Medulla oblongata (tissue), 1 donor: ENCODE results near the gene GTF2A1.
"Not testable (repeated sequence)": the region's sequence is repeated elsewhere in the genome, so short reads cannot be mapped to it uniquely, and the experiment has no call there.

ENCODE experiments used
- DNase-seq: peaks from one replicate; pipeline ENCODE4 v3.0.0-alpha.2; 2015; ENCODE audit errors: extremely low spot score

The GTF2A1 gene

DNA sequence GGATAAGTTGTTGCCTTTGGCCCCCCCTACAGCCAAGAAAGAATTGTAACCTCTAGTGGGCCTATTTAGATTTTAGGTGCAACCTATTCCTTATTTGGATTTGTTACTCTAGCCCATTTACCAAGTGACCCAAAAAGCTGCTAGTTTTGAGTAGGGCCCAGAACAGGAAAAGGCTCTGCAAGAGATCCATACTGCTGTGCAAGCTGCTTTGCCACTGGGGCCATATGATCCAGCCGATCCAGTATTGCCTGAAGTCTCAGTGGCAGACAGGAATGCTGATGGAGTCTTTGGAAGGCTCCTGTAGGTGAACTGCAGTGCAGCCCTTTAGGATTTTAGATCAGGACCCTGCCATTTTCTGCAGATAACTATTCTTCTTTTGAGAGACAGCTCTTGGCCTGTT lies 12.9 kb upstream of the GTF2A1 start:
- DNase-seq, result no peak

DNA sequence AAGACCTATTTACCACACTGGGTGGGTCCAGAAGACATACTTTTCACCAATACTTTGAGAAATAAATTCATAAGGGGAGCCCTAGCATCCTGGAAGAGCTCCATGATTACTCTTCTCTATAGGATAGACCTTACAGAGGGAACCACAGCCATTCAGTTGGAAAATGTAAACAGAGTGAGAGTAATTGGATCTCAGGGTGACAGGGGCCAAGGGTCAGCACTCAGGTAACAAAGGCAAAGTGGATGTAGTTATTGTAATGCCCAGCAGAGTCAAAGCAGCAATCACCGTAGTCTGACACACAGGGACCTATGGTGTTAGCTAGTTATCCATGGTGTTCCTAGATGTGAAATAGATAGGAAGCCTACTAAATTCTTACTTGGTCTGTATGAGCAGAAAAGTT lies 10.8 kb upstream of the GTF2A1 start:
- DNase-seq, result no peak

DNA sequence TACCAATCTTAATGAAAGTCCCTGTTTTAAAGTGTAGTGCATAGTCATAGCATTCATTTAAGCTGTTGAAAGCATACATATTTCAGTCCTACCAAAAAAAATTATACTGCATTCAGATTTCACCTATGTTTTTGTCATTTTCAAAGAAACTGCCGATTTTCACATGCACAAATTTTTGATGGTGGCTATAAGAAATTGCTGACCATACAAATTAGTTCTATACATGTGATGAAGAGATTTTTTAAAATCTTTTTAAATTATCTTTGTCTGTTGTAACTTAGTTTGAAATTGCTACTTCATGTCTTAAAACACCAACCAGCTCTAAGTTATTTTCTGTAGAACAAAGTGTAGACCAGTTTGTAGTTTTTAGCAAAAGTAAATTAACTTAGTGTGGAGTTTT lies 3.5 kb upstream of the GTF2A1 start:
- DNase-seq, result no peak

DNA sequence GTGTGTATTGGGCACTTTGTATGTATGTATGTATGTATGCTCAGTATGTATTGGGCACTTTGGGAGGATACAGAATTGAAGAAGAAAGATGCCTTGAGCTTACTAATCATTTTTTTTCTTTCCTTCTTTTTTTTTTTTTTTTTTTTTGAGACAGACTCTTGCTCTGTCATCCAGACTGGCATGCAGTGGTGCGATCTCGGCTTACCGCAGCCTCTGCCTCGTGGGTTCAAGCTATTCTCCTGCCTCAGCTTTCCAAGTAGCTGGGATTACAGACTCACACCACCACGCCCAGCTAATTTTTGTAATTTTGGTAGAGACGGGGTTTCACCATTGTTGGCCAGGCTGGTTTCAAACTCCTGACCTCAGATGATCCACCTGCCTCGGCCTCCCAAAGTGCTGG lies 3.0 kb upstream of the GTF2A1 start:
- DNase-seq, result not testable (repeated sequence)

DNA sequence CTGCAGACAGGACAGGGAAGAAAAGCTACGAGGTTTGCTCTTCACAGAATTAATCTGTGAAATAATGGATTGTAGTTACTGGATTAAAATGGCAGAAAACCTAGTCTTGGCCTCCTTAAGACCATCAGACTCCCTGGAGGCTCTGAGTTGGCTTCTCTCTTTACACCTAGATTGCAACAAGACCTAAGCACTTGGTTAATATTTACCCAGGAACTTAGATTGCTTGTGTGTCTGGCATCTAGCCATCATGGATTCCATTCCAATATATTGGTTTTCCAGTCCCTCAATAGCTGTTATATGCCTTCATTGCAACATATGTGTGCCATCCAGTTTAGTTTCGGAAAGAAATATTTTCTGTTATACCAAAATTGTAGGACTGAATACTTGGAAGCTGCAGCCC lies 1.9 kb upstream of the GTF2A1 start:
- DNase-seq, result no peak

DNA sequence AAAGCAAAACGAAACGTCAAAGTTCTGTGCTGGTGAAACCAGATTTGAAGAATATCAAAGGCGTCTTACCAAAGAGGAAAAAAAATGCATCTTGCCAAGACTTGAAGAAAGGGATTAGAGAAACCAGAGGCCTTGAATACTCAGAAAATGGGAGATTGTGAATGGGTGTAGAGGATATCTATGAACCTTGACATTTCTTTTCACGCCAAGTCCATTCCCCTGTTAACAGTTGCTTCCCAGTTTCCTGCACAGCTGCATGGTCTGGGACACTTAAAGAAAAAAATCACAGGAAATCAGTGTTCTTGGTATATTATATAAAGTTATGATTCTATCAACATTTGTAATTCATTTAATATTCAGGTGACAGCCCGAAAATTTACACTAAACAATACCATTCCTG lies 1.4 kb upstream of the GTF2A1 start:
- DNase-seq, result no peak

DNA sequence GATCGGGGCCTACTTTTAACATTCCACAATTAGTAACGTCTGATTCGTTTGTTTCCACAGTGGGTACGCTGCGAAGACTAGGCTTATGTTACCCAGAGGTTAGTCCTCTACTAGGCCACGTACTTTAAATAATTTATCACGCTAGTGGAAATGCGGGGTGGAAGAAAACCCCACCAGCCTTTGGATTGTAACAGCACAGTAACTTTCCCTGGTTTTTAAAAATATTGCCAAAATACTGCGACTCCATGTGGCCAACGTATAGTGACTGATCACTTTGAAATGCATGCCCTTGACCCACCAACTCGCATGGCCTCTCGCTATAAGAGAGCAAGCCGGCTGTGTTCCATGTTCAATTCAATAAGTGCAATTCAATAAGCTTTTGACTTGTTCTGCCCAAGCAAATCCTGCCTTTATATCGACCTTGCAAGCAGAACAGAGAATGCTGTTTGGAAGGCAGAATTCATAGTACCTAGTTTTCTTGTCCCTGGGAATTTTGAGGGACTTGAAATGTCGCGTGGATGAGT lies 882 bp upstream of the GTF2A1 start:
- DNase-seq, result peak; percentile 51

DNA sequence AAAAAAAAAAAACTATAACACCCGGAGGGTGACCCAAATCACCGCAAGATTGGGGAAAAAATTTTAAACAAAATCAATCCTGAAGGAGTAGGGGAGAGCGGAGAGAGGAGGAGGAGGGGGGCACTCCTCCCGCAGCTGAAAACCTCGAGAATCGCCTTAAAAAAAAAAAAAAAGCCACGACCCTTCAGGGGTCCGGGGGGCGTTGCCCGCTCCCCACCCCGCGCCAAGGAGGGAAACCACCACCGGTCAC lies 254 bp downstream of the GTF2A1 start:
- DNase-seq, result no peak

DNA sequence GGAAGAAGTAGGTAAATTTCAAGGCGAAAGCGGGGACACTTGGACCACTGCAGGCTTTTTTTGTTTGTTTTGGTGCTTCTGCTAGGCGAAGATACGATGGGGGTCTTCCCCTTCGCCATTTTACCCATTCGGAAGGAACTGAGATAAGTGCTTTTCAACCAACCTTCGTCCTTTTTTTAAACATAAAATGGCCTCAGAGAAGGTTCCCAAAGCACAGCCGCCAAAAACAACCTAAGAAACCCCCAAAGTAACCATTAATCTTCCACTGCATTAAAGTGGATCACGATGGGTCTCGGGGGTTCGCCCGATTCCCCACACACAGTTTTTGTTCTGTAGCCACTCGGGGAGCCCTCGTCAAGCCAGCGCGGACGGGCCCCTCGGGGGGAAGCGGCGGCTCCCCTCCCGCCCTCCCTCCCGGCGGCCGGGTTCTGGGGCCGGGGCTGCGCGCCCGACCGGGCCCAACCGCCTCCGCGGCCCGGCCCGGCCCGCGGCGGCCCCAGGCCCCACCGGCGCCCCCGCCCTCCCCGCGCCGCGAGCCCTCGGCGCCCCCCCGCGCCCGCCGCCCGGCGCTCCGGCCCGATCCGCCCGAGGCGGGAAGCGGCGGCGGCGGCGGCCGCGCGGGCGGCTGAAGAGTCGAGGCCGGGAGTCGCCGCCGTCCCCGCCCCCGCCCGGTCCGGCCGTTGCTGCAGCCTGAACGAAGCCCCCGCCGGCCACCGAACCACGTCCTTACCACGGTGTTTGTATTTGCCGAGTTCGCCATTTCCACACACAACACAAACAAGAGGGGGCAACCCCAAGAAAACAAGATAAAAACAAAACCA lies 790 bp downstream of the GTF2A1 start:
- DNase-seq, result no peak

DNA sequence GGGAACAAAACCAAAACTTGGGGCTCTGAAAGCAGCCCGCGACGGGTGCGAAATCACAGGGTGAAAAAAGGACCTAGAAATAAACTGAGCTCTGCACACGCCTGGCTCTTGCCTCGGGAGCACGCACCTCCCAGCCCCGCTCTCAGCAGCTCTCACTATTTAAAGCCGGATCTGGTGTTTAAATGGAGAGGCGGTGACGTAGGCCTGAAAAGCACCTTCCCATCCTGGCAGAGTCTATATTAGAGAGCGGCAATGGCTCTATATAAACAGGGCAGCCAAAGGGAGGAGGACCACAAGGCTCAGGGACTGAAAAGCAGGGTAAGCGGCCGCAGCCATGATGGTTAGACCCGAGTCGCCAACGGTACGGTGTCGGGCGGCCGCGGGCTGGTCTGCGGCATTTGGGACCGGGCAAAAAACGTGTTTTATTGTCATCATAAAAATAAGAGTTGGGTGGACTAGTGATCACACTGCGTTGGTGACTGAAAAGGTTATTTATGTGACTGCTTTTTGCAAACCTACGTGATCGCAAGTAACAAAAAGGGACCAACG lies 1.5 kb downstream of the GTF2A1 start:
- peak; percentile 98 for DNase-seq

DNA sequence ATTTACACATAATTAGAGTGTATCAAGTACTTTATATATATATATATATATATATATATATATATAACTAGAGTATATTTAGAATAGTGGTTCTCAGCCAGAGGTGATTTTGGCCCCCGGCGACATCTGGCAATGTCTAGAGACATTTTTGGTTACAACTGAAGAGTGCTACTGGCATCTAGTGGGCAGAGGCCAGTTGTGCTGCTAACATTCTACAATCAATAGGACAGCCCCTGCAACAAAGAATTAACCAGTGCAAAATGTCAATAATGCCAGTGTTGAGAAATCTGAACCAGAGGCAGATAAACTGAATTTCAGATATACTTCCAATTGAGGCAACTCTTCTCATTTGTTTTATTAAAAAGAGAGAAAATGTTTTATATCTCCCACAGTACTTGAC lies 8.9 kb downstream of the GTF2A1 start:
- DNase-seq, result peak; percentile 73

DNA sequence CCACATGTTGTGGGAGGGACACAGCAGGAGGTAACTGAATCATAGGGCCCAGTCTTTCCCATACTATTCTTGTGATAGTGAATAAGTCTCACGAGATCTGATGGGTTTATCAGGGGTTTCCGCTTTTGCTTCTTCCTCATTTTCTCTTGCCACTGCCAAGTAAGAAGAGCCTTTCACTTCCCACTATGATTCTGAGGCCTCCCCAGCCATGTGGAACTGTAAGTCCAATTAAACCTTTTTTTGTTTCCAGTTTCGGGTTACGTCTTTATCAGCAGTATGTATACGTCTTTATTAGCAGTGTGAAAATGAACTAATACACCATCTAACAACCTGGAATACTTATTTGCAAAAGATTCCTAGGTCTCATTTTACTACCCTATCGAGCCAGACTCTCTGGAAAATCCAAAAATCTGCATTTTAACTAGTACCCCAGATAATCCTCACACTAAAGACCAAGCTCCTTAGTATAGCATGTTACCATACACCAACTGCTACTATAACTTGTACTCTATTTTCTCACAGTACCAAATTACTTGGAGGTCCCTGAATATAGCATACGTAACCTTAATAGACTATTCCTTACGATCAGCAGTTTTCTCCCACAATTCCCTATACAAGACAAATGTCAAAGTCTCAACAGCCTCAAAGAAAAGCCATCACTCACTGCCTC lies 11.5 kb downstream of the GTF2A1 start:
- peak; percentile 57 for DNase-seq

DNA sequence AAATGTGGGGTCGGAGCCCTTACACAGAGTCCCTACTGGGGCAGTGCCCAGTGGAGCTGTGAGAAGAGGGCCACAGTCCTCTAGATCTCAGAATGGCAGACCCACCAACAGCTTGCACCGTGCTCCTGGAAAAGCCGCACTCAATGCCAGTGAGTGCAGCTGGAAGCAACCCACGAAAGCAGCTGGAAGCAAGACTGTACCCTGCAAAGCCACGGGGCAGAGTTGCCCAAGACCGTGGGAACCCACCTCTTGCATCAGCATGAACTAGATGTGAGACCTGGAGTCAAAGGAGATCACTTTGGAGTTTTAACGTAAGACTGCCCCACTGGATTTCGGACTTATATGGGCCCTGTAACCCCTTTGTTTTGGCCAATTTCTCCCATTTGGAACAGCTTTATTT lies 12.3 kb downstream of the GTF2A1 start:
- no peak for DNase-seq

DNA sequence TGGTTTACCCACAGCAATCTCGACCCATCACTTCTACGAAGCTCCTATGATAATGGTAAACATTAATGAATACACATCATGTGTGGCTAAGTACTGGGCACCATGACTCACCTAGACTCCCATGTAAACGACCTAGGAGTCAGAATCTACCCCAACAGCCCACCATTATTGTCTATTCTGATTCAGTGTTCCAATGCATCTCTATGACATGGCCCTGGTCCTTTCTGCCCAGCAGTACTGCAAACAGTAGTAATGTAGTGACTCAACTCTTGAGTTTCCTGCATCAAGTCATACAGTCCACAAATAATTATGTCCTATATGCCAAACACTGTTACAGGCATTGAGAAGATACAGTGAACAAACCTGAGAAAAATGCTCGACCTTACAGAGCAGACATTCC lies 14.6 kb downstream of the GTF2A1 start:
- no peak for DNase-seq

DNA sequence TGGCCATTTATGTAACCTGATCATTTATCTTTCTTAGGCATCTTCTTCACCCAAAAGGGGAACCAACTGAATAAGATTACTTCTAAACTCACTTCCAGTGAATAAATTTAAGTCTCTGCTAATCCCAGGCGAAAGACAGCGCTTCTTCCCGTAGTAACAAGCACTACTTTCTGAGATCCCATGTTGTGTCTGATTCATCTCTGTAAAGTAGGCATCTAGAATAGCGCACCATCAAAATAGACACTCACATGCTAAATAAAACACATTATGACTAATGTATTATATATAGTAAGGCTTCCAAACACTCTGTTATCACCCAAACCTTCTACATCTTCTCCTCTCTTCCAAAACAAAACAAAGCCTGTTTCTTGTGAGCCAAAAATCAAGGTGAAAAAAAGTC lies 15.1 kb downstream of the GTF2A1 start:
- DNase-seq, result no peak

DNA sequence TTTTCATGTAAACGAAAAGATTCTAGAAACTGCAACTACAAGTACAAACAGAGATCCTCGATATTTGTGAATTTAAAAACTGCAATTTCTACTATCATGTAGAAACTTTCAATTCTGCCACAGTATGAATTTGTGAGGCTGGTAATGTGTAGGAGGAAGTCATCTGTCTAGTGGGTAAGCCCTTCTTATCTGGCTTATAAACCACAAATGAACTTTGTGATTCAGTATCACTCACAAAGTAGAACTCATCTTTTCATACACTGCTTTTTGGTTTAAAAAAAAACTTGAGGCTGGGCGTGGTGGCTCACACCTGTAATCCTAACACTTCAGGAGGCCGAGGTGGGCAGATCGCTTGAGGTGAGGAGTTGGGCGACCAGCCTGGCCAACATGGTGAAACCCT lies 20.7 kb downstream of the GTF2A1 start:
- no peak for DNase-seq

DNA sequence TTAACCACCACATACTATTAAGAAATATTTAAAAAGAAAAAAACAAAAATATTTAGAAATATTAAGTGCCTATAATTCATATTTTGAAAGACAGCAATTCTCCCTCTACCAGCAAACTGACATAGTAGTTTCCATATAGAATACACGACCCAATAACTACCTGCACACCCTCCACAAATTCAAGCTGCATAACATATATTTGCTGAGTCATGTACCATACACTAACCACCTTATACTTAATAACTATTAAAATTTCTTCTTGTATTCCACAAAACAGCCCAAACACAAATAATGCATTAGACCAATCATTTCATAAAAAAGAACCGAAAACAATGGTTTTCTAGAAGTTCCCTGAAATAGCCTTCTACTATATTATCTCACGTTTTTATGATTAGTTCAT lies 21.7 kb downstream of the GTF2A1 start:
- no peak for DNase-seq

DNA sequence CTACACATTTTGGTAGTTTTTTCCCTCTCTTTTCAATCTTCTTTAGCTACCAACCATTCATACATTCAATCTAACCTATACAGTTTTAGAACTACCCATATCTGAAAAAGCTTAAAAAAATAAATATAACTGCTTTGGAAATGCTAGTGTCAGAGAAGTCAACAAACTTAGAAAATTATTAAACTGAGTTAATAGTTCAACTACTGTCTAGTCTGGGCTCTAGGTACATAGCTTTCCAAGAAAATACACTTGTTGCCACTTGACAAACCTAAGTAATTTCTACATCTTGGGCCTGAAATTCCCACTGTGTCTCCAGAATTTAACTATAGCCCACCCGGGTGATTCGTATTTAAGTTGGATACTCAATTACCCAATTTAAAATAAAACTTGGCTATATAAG lies 22.1 kb downstream of the GTF2A1 start:
- DNase-seq, result no peak

DNA sequence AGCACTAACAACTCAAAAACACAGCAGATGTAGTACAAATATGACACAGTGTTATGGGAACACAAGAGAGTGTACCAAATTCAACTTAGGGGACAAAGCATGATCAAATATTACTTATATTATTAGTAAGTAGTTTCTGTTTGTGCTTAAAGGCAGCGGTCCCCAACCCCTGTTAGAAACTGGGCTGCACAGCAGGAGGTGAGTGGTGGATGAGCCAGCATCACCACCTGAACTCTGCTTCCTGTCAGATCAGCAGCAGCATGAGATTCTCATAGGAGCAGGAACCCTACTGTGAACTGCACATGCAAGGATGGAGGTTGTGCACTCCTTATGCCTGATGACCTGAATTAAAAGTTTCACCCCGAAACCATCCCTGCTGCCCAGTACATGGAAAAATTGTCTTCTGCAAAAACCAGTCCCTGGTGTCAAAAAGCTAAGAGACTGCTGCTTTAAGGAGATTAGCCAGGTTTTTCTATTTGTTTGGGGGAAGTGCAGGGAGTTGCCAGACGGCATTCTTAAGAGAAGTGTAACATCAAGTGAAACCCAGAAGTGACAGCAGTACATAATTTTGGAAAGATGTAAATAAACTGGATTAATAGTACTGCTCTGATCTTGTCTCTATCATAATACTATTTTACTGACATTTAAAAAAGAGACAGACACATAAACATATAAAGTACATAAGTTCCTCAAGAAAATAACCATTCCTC lies 26.7 kb downstream of the GTF2A1 start:
- no peak for DNase-seq

DNA sequence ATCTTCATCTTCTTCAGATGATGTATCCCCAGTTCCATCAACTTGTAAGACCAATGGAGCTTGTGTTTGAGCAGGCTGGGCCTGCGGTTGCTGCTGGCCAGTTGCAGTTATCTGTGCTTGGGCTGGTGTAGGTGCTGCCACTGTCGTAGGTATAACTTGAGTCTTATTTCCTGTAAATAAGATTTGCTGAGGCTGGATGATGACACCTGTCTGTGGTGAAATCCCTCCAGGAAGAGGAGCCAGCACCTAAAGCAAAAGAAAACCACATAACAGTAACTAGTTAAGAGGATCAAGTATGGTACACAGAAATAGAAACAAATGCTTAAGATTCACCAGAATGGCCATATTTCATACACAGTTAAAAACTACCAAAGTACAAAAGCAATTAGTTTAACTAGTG lies 28.2 kb downstream of the GTF2A1 start:
- no peak for DNase-seq

DNA sequence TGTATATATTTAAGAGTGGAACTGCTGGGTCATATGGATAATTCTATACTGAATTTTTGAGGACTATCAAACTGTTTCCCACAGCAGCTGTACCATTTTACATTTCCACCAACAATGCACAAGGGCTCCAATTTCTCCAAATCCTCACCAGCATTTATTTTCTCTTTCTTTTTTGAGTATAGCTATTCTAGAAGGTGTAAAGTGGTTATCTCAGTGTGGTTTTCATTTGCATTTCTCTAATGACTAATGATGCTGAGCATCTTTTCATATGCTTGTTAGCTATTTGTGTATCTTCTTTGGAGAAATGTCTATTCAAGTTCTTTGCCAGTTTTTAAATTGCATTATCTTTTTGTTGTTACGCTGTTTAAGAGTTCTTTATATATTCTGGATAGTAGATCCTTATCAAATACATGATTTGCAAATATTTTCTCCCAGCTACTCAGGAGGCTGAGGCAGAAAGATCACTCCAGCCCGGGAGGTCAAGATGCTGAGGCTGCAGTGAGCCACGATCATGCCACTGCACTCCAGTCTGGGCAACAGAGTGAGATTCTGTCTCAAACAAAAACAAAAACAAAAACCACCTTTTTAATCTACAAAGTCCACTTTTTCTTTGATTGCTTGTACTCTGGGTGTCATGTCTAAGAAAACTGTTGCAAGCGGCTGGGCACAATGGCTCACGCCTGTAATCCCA lies 32.8 kb downstream of the GTF2A1 start:
- no peak for DNase-seq

DNA sequence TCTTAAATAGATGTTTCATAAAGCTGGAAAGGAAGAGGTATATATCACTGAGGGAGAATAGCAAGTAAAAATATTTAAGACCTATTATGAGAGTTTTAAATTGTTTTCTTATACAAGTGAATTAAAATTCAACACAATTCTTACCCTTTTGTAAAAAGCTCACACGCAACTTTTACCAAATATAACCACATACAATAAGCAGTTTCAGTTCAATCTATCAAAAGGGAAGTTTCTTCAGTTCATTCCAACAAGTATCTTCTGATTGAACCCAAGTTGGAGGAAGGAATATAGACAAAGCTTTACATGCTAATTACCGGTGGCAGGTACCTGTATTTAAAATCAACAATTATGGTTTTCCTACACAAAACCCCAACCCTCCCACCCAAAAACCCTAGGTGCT lies 41.1 kb downstream of the GTF2A1 start:
- no peak for DNase-seq
